GM18907 (cell line): ENCODE measurements around the gene TMA7B.

ENCODE experiments used
- ATAC-seq: cut with Tn5 transposase; IDR thresholded peaks from one replicate; pipeline ENCODE4 v1.9.1; 2021; ENCODE audit warnings: mild to moderate bottlenecking, moderate library complexity; ENCODE audit not compliant: unreplicated experiment

TMA7B gene

GRCh38 chr22:39932918-39933649 is 27.1 kb upstream of the TMA7B start:
- no peak for ATAC-seq

- ATAC-seq, result no peak
Measured at GRCh38 chr22:39933741-39934140, 26.5 kb upstream of the TMA7B start.

- ATAC-seq, result no peak
Measured at GRCh38 chr22:39935116-39935515, 25.1 kb upstream of the TMA7B start.

- ATAC-seq, result no peak
Measured at GRCh38 chr22:39935612-39936011, 24.6 kb upstream of the TMA7B start.

- no peak for ATAC-seq
Measured at GRCh38 chr22:39936523-39937145, 23.6 kb upstream of the TMA7B start.

- no peak for ATAC-seq
Measured at GRCh38 chr22:39937906-39938305, 22.3 kb upstream of the TMA7B start.

- ATAC-seq, result no peak
Measured at GRCh38 chr22:39938509-39939111, 21.6 kb upstream of the TMA7B start.

- ATAC-seq, result no peak
Measured at GRCh38 chr22:39939830-39940229, 20.4 kb upstream of the TMA7B start.

- ATAC-seq, result no peak
Measured at GRCh38 chr22:39940757-39941305, 19.4 kb upstream of the TMA7B start.

- no peak for ATAC-seq
Measured at GRCh38 chr22:39941601-39942000, 18.6 kb upstream of the TMA7B start.

- no peak for ATAC-seq
Measured at GRCh38 chr22:39942439-39943230, 17.6 kb upstream of the TMA7B start.

- ATAC-seq, result no peak
Measured at GRCh38 chr22:39943337-39943736, 16.9 kb upstream of the TMA7B start.

- no peak for ATAC-seq
Measured at GRCh38 chr22:39943953-39944872, 16.0 kb upstream of the TMA7B start.

GRCh38 chr22:39946126-39946502 is 14.1 kb upstream of the TMA7B start:
- no peak for ATAC-seq

- no peak for ATAC-seq
Measured at GRCh38 chr22:39946503-39947219, 13.5 kb upstream of the TMA7B start.

GRCh38 chr22:39947220-39948216 is 12.7 kb upstream of the TMA7B start:
- ATAC-seq, result no peak

- ATAC-seq, result no peak
Measured at GRCh38 chr22:39949964-39950737, 10.0 kb upstream of the TMA7B start.
